Neural crest cell (in vitro differentiated cells): ENCODE results near the gene NAA20. TPM values are rescaled to one million over a fixed set of nuclear protein-coding genes. Genes with fewer than 3 reads are reported as not detected.

Experiments used
- DNase-seq: peaks from one replicate; pipeline ENCODE4 v3.0.0; 2021; ENCODE audit warnings: low read depth, mixed read lengths, low spot score
- H3K27ac Mint-ChIP-seq: one replicate; pipeline ENCODE4 v1.8.0; 2021; ENCODE audit warnings: mild to moderate bottlenecking, mixed read lengths; ENCODE audit not compliant: unreplicated experiment
- H3K27me3 Mint-ChIP-seq: 2 replicates; pipeline ENCODE4 v1.8.0; 2021; ENCODE audit warnings: low read depth, mild to moderate bottlenecking, mixed read lengths
- H3K36me3 Mint-ChIP-seq: 2 replicates; pipeline ENCODE4 v1.8.0; 2021; ENCODE audit warnings: low read depth, mild to moderate bottlenecking, mixed read lengths
- H3K4me1 Mint-ChIP-seq: 2 replicates; pipeline ENCODE4 v1.8.0; 2021; ENCODE audit warnings: mixed read lengths
- H3K4me3 Mint-ChIP-seq: one replicate; pipeline ENCODE4 v1.8.0; 2021; ENCODE audit warnings: mild to moderate bottlenecking, mixed read lengths
- H3K9me3 Mint-ChIP-seq: 2 replicates; pipeline ENCODE4 v1.8.0; 2021; ENCODE audit warnings: mixed read lengths
- total RNA-seq: library from RNA; stranded (reverse); gene quantifications from 2 replicates; pipeline ENCODE4 v1.2.1, GENCODE V29; 2021
- TF ChIP-seq, protein P1 (sequence below): fragments of 200-600 bp; sonication (generic); conservative IDR thresholded peaks from 2 replicates; pipeline ENCODE4 v1.5.0; 2021; ENCODE audit warnings: antibody characterized with exemption, mild to moderate bottlenecking

The NAA20 gene
- total RNA-seq, 1 donor from 2014 or later: 38.2 TPM

DNA sequence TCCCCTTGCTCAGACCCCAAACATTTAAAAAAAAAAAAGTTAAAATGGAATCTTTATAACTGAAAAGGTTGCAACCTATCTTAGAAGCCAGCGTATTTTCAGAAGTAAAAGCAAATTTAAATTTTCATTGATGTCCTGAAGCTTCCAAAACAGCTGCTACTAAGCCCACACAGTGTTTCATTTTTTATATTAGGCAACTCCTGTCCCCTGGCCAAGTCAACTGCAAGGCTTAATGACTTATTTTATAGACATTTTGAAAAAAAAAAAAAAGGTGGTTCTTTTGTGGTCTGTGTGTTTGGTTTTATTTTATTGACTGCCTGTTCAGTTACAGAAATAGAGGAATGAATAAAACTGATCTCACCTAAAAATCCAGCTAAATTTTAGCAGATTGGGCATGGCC lies 48.2 kb downstream of the NAA20 start:
- Mint-ChIP-seq H3K4me1 (no peaks in the 10 kb centered on the region), H3K27me3 (peaks cover 36% of the 10 kb centered on the region), H3K9me3 (no peaks in the 10 kb centered on the region), H3K4me3 (no peak overlapping the region), H3K27ac (no peak overlapping the region), H3K36me3 (no peaks in the 10 kb centered on the region)
- TF ChIP-seq, protein P1, sequence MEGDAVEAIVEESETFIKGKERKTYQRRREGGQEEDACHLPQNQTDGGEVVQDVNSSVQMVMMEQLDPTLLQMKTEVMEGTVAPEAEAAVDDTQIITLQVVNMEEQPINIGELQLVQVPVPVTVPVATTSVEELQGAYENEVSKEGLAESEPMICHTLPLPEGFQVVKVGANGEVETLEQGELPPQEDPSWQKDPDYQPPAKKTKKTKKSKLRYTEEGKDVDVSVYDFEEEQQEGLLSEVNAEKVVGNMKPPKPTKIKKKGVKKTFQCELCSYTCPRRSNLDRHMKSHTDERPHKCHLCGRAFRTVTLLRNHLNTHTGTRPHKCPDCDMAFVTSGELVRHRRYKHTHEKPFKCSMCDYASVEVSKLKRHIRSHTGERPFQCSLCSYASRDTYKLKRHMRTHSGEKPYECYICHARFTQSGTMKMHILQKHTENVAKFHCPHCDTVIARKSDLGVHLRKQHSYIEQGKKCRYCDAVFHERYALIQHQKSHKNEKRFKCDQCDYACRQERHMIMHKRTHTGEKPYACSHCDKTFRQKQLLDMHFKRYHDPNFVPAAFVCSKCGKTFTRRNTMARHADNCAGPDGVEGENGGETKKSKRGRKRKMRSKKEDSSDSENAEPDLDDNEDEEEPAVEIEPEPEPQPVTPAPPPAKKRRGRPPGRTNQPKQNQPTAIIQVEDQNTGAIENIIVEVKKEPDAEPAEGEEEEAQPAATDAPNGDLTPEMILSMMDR: no peak
- DNase-seq: no peak

DNA sequence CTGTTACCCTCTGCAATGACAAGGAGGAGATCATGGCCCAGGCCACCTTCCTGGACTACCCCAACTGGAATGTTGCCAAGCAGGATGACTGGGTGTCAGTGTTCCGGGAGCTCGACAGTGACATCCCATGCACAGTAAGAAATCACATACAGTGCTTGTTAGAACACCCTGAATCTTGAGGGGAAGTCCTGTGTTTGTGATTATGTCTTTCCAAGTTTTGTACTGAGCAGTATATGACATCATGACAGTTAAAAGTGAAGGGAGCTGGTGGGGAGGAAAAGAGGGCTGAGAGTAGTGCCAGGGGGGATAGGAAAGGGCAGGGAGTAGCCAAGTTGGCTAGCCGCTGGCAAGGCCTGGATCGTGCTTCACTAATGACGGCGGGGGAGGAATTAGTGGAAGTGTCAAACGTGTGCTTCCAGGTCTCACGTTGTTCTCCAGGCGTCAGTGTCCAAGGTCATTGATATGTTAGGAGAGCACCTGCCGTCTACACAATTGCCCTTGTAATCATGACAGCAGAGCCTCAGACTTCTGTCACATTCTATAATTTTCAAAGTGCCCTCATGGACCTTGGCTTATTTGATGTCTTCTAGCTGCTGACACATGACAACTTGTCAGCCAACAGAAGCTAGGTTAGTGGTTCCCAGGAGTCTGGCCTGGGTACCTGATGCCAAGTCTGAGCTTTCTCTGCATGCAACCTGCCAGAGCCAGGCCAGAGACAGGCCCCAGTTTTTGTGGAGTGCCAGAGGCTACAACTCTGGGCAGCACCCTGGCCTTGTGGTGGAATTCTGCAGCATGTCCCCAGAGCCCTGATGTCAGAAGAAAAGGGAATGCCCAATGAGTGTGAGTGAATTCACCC lies 53.9 kb downstream of the NAA20 start:
- Mint-ChIP-seq H3K4me1 (no peaks in the 10 kb centered on the region), H3K36me3 (no peaks in the 10 kb centered on the region), H3K27me3 (peaks cover 2% of the 10 kb centered on the region), H3K27ac (no peak overlapping the region), H3K9me3 (no peaks in the 10 kb centered on the region), H3K4me3 (no peak overlapping the region)
- no peak for DNase-seq
- TF ChIP-seq, protein P1: no peak

DNA sequence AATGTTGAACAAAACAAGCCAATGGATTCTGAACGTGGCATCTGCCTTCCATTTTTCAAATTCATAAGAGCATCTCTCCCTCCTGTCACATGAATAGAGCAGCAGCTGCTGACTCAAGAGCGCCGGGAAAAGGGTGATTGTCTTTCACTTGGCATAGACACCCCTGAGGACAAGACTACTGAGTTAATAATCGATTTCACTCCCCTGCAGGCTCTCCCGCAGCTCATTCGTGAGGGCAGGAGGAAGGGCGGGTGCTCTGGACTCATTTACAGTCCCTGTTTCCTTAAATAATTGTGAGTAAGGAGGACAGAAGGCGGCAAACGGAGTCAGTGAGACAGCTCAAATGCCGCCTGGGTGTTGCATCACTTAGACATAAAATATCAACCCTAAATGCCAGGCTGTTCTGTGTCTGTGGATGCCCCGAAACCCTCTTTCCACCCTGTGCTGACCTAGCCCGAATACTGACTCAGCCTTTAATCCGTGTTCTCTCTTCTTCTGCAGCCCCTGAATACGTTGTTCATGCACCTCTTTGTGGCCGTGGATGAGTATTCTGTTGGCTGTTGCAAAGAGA lies 56.7 kb downstream of the NAA20 start:
- Mint-ChIP-seq H3K27ac (no peak overlapping the region), H3K4me1 (no peaks in the 10 kb centered on the region), H3K4me3 (no peak overlapping the region), H3K36me3 (no peaks in the 10 kb centered on the region), H3K27me3 (peaks cover 19% of the 10 kb centered on the region), H3K9me3 (no peaks in the 10 kb centered on the region)
- DNase-seq: no peak
- TF ChIP-seq, protein P1: no peak

DNA sequence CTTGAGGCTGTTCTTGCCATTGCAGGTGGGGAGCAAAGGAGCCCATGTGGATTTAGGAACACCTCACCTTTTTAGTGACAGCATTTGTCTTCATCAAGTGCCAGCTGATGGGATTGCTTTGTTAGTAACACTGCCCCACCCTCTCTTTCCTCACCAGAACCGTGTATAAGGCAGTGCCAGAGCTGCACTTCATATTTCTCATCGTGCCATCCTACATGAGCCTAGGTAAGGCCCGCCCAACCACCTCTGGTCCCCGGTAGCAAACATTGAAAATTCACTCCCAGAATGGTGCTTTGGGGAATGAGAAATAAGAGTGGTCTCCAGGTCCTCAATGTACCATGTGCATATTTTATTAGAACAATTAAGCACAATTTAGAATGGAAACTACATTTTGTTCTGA lies 57.9 kb downstream of the NAA20 start:
- no peak overlapping the region for H3K27ac Mint-ChIP-seq
- H3K4me1 Mint-ChIP-seq: no peaks in the 10 kb centered on the region
- H3K36me3 Mint-ChIP-seq: no peaks in the 10 kb centered on the region

DNA sequence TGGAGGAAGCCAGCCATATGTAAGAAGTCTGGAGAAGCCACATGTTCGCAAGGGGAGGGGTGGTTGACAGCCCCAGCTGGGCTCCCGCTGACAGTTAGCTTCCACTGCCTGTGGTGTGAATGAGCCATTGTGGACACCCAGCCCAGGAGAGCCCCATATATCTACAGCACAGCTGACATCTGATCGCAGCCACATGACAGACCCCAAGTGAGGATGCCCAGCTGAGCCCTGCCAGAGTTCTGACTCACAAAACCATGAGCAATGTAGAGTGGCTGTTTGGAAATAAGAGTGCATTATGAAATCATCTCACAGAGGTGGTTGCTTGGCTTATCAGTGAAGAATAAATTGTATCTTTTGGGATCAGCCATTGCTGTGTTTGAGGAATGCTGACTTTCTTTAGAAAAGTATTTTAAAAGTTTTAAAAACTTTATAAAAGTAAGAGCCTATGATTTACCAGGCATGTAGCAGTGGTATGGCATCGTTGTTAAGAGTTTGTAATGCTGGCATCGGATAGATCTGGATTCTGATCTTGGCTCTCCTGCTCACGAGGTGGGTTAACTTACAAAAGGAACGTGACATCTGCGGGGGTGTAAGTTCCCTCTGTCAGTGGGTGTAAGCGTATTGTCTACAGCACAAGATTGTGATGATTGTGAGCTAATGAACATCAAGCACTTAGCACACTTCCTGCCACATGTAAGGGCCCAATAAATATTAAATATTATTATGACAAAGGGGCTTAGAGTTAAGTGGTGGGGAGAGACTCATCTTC lies 59.3 kb downstream of the NAA20 start:
- Mint-ChIP-seq H3K27me3 (peaks cover 35% of the 10 kb centered on the region), H3K4me1 (no peaks in the 10 kb centered on the region), H3K27ac (no peak overlapping the region), H3K36me3 (no peaks in the 10 kb centered on the region), H3K9me3 (no peaks in the 10 kb centered on the region), H3K4me3 (no peak overlapping the region)
- TF ChIP-seq, protein P1: no peak
- DNase-seq: no peak

More for the DNA sequence above, 57.9 kb downstream of the NAA20 start:
- Mint-ChIP-seq H3K27me3 (peaks cover 24% of the 10 kb centered on the region), H3K4me3 (no peak overlapping the region), H3K9me3 (no peaks in the 10 kb centered on the region)
- TF ChIP-seq, protein P1: no peak
- DNase-seq: no peak
